KMS-11 (cell line): ENCODE results near the gene GRK5.

Experiments
- H2AFZ ChIP-seq: fragments of 200-600 bp; sonication (generic); 2 replicates; pipeline ENCODE4 v1.6.1; 2016; ENCODE audit warnings: antibody characterized with exemption, mixed run types, low read depth
- H3K27ac ChIP-seq: fragments of 200-600 bp; sonication (generic); 2 replicates; pipeline ENCODE4 v1.6.1; 2016; ENCODE audit warnings: mild to moderate bottlenecking, mixed run types
- H3K27me3 ChIP-seq: fragments of 200-600 bp; sonication (generic); 2 replicates; pipeline ENCODE4 v1.6.1; 2017; ENCODE audit warnings: mild to moderate bottlenecking, low read depth, mixed run types, moderate library complexity; ENCODE audit not compliant: insufficient read depth
- H3K36me3 ChIP-seq: fragments of 200-600 bp; sonication (generic); 2 replicates; pipeline ENCODE4 v1.6.1; 2017; ENCODE audit warnings: mild to moderate bottlenecking, mixed run types; ENCODE audit not compliant: insufficient read depth
- H3K4me1 ChIP-seq: fragments of 200-600 bp; sonication (generic); 2 replicates; pipeline ENCODE4 v1.6.1; 2016; ENCODE audit warnings: mild to moderate bottlenecking, low read depth, mixed run types; ENCODE audit not compliant: poor library complexity, severe bottlenecking
- H3K4me2 ChIP-seq: fragments of 200-600 bp; sonication (generic); 2 replicates; pipeline ENCODE4 v1.7.0; 2016; ENCODE audit warnings: mild to moderate bottlenecking, mixed run types
- H3K4me3 ChIP-seq: fragments of 200-600 bp; sonication (generic); IDR thresholded peaks from 2 replicates; pipeline ENCODE4 v1.6.1; 2017; ENCODE audit warnings: low read depth, low read length, mixed read lengths; ENCODE audit not compliant: insufficient read depth
- H3K79me2 ChIP-seq: fragments of 200-600 bp; sonication (generic); 2 replicates; pipeline ENCODE4 v1.6.1; 2016; ENCODE audit warnings: low read depth, mixed run types; ENCODE audit not compliant: insufficient read depth
- H3K9ac ChIP-seq: fragments of 200-600 bp; sonication (generic); 2 replicates; pipeline ENCODE4 v1.6.1; 2016; ENCODE audit warnings: mild to moderate bottlenecking, mixed run types
- H4K20me1 ChIP-seq: fragments of 200-600 bp; sonication (generic); 2 replicates; pipeline ENCODE4 v1.6.1; 2016; ENCODE audit warnings: mild to moderate bottlenecking, mixed run types; ENCODE audit not compliant: insufficient read depth
- CTCF ChIP-seq: fragments of 200-600 bp; sonication (generic); conservative IDR thresholded peaks from 2 replicates; pipeline ENCODE4 v1.6.1; 2017; ENCODE audit warnings: low read depth, mild to moderate bottlenecking, antibody characterized with exemption, low read length, moderate library complexity, mixed read lengths

The GRK5 gene

DNA sequence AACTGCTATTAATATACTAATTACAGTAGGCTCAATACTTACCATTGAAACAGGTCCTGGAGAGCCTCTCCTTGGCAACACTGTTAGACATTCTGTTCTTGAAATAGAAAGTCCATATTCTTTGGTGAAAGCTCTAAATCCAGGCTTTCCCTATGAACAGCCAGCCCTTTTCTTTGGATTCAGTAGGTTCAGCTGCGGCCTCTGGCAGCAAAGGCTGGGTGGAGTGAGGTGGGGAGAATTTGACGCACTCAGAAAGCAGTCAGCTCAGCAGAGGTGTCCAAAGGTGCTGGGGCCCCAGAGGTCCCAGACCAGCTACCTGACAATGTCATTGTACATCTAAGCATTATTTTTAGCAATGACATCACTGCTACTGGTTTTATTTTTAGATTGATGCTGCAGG is 146.1 kb downstream of the GRK5 start:
- Histone ChIP-seq H2AFZ (no peak overlapping the region), H3K4me2 (peak overlapping the region; percentile 10; the same call in 1 of the 2 replicates), H3K27ac (no peak overlapping the region)

DNA sequence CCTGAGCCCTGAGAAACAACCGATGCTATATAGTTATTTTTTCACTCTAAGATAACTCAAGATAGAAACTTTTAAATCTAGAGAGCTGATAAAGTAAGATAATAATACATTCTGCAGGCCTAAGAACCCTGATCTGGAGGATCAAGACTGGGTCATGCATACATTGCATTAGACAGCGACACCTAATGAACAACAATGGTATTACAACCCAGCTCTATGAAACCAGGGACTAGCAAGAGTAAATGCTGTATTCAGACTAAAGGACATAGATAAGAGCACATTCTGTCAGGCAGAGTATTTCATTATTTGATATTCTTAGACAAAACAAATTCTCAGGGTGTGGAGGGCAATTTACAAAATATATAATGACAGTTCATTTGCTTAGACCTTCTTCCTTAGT is 148.6 kb downstream of the GRK5 start:
- Histone ChIP-seq H3K9ac (no peak overlapping the region), H3K36me3 (no peaks in the 10 kb centered on the region), H3K27me3 (no peaks in the 10 kb centered on the region), H3K79me2 (no peaks in the 10 kb centered on the region), H3K4me3 (no peak overlapping the region), H3K4me2 (no peak overlapping the region), H3K4me1 (peaks cover 8% of the 10 kb centered on the region), H4K20me1 (no peaks in the 10 kb centered on the region), H2AFZ (no peak overlapping the region), H3K27ac (no peak overlapping the region)
- peak; percentile 79 for TF ChIP-seq CTCF

More for the DNA sequence above, 146.1 kb downstream of the GRK5 start:
- TF ChIP-seq CTCF = no peak
- Histone ChIP-seq H3K4me3 (no peak overlapping the region), H3K27me3 (no peaks in the 10 kb centered on the region), H3K9ac (no peak overlapping the region), H4K20me1 (no peaks in the 10 kb centered on the region), H3K79me2 (no peaks in the 10 kb centered on the region), H3K36me3 (no peaks in the 10 kb centered on the region), H3K4me1 (peaks cover 8% of the 10 kb centered on the region)

GRCh38 chr10:119357412-119358151 is 150.2 kb downstream of the GRK5 start:
- H2AFZ ChIP-seq = no peak overlapping the region
- no peaks in the 10 kb centered on the region for H3K27me3 ChIP-seq
- peaks cover 8% of the 10 kb centered on the region for H3K4me1 ChIP-seq
- H3K79me2 ChIP-seq = no peaks in the 10 kb centered on the region
- H3K36me3 ChIP-seq = no peaks in the 10 kb centered on the region
- no peak overlapping the region for H3K9ac ChIP-seq
- H3K4me3 ChIP-seq = no peak overlapping the region
- H3K4me2 ChIP-seq = no peak overlapping the region
- no peak overlapping the region for H3K27ac ChIP-seq
- H4K20me1 ChIP-seq = no peaks in the 10 kb centered on the region
- TF ChIP-seq CTCF = no peak

DNA sequence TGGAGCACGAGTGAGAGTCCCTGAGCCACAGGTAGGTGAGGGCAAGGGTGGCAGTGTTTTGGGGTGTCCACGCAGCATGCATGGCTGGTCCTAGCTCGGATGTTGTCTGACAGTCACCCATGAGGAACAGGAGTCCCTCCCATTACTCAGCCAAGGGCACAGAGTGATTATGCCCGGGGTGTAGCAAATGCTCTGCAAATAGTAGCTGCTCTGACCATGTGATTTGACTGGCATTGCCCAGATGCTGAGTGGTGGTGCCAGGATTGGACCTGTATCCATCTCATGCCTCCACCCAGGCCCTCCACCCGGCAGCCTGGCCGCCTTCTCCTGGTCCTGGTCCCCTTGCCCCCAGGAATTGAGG is 150.8 kb downstream of the GRK5 start:
- Histone ChIP-seq H4K20me1 (no peaks in the 10 kb centered on the region), H3K79me2 (no peaks in the 10 kb centered on the region), H3K9ac (no peak overlapping the region), H3K4me3 (no peak overlapping the region), H3K4me2 (no peak overlapping the region), H3K36me3 (no peaks in the 10 kb centered on the region), H3K27me3 (no peaks in the 10 kb centered on the region), H2AFZ (no peak overlapping the region), H3K4me1 (peaks cover 8% of the 10 kb centered on the region), H3K27ac (no peak overlapping the region)
- no peak for TF ChIP-seq CTCF
